ENCODE measurements around the gene CDH13.

Gene CDH13

GRCh38 chr16:82612263-82612662, 14.5 kb upstream of the CDH13 start:
- intact Hi-C loops (cut with DNase I; ENCODE audit: low total_unique reads), result no loop called here
- peaks cover 0 to 2% of the 10 kb centered on the region in 2 donors for H3K27me3 ChIP-seq
- no peak for TF ChIP-seq CTCF (IDR thresholded peaks at IDR 0.05)
- H3K9me3 ChIP-seq, result no peaks in the 10 kb centered on the region
- no peak for DNase-seq
- H3K27ac ChIP-seq, result no peak overlapping the region
- no peaks in the 10 kb centered on the region for H3K36me3 ChIP-seq
- H3K4me1 ChIP-seq, result no peaks in the 10 kb centered on the region
- H3K4me3 ChIP-seq, result no peak overlapping the region

- no peak overlapping the region for H3K4me3 ChIP-seq
- DNase-seq, result no peak
- H3K27ac ChIP-seq, result no peak overlapping the region
- no peak for TF ChIP-seq CTCF (IDR thresholded peaks at IDR 0.05)
- intact Hi-C loops (cut with DNase I; ENCODE audit: low total_unique reads), result no loop called here
- H3K9me3 ChIP-seq, result no peaks in the 10 kb centered on the region
- no peaks in the 10 kb centered on the region for H3K4me1 ChIP-seq
- H3K36me3 ChIP-seq, result no peaks in the 10 kb centered on the region
- H3K27me3 ChIP-seq, result peaks cover 0 to 2% of the 10 kb centered on the region in 2 donors
Observed at GRCh38 chr16:82616356-82616755, 10.4 kb upstream of the CDH13 start.

- Histone ChIP-seq H3K27me3 (no peaks in the 10 kb centered on the region), H3K27ac (no peak overlapping the region), H3K4me1 (peaks cover 0 to 6% (median 4%) of the 10 kb centered on the region in 4 donors), H3K9me3 (no peaks in the 10 kb centered on the region), H3K36me3 (no peaks in the 10 kb centered on the region), H3K4me3 (no peak overlapping the region)
- no peak for TF ChIP-seq CTCF (IDR thresholded peaks at IDR 0.05)
- no peak for DNase-seq
- intact Hi-C loops (cut with DNase I; ENCODE audit: low total_unique reads), result no loop called here
Observed at GRCh38 chr16:82621781-82622180, 5.0 kb upstream of the CDH13 start.

- no peak overlapping the region for H3K4me3 ChIP-seq
- H3K27me3 ChIP-seq, result no peaks in the 10 kb centered on the region
- peaks cover 0 to 18% (median 9%) of the 10 kb centered on the region in 4 donors for H3K4me1 ChIP-seq
- H3K27ac ChIP-seq, result no peak overlapping the region
- no peaks in the 10 kb centered on the region for H3K36me3 ChIP-seq
- DNase-seq, result no peak
- intact Hi-C loops (cut with DNase I; ENCODE audit: low total_unique reads), result no loop called here
- TF ChIP-seq CTCF (IDR thresholded peaks at IDR 0.05), result no peak
- H3K9me3 ChIP-seq, result no peaks in the 10 kb centered on the region
Observed at GRCh38 chr16:82623241-82623640, 3.5 kb upstream of the CDH13 start.

GRCh38 chr16:82625066-82625968, 1.5 kb upstream of the CDH13 start:
- no peak for TF ChIP-seq CTCF (IDR thresholded peaks at IDR 0.05)
- H3K27me3 ChIP-seq, result no peaks in the 10 kb centered on the region
- H3K4me1 ChIP-seq, result peaks cover 0 to 36% (median 25%) of the 10 kb centered on the region in 4 donors
- H3K4me3 ChIP-seq, result no peak overlapping the region
- no peak overlapping the region for H3K27ac ChIP-seq
- no peak for DNase-seq
- no peaks in the 10 kb centered on the region for H3K9me3 ChIP-seq
- intact Hi-C loops (cut with DNase I; ENCODE audit: low total_unique reads), result loop anchor here (5.0 kb wide), 1 partner anchor 77 kb away; no protein-coding TSS in a partner anchor
- no peaks in the 10 kb centered on the region for H3K36me3 ChIP-seq

All from tibial artery (tissue), 4 donors.